Loucy (cell line): ENCODE results near the gene CDK18.

Experiments used
- EZH2phosphoT487 ChIP-seq: fragments of 200-600 bp; IDR thresholded peaks from 2 replicates; pipeline ENCODE4 v1.6.1; 2018; ENCODE audit warnings: antibody characterized with exemption, mild to moderate bottlenecking, moderate library complexity, borderline replicate concordance
- TF ChIP-seq, protein P1 (sequence below): fragments of 200-600 bp; sonication (generic); conservative IDR thresholded peaks from 2 replicates; pipeline ENCODE4 v1.5.1; 2014; ENCODE audit warnings: mild to moderate bottlenecking, antibody characterized with exemption, low read length

DNA sequence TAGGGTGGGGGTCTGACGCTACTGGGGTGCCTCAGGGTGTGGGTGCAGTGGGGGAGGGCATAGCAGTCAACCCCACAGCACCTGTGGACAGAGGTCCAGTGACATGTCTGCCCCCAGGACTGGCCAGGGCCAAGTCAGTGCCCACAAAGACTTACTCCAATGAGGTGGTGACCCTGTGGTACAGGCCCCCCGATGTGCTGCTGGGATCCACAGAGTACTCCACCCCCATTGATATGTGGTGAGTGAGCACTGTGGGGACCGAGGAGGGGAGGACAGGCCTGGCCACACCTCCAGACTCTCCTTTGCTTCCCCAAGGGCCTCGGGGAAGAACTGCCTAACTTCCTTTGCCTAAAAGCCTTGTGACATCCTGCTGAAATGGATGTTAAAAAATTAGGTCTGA lies 23.5 kb downstream of the CDK18 start:
- no peak for TF ChIP-seq EZH2phosphoT487
- TF ChIP-seq, protein P1, sequence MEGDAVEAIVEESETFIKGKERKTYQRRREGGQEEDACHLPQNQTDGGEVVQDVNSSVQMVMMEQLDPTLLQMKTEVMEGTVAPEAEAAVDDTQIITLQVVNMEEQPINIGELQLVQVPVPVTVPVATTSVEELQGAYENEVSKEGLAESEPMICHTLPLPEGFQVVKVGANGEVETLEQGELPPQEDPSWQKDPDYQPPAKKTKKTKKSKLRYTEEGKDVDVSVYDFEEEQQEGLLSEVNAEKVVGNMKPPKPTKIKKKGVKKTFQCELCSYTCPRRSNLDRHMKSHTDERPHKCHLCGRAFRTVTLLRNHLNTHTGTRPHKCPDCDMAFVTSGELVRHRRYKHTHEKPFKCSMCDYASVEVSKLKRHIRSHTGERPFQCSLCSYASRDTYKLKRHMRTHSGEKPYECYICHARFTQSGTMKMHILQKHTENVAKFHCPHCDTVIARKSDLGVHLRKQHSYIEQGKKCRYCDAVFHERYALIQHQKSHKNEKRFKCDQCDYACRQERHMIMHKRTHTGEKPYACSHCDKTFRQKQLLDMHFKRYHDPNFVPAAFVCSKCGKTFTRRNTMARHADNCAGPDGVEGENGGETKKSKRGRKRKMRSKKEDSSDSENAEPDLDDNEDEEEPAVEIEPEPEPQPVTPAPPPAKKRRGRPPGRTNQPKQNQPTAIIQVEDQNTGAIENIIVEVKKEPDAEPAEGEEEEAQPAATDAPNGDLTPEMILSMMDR = no peak
